OCI-LY7 (cell line): ENCODE results near the gene LAMB3.

Source experiments
- CTCF ChIP-seq: fragments of 200-600 bp; sonication (generic); conservative IDR thresholded peaks from 2 replicates; pipeline ENCODE4 v1.5.1; 2014; ENCODE audit warnings: mild to moderate bottlenecking, antibody characterized with exemption, low read length, moderate library complexity, mixed read lengths
- EZH2phosphoT487 ChIP-seq: fragments of 200-600 bp; sonication (generic); IDR thresholded peaks from 2 replicates; pipeline ENCODE4 v1.6.1; 2018; ENCODE audit warnings: low read depth, borderline replicate concordance, mild to moderate bottlenecking, mixed run types, antibody characterized with exemption, low read length, moderate library complexity, mixed read lengths

- no peak for TF ChIP-seq CTCF
- no peak for TF ChIP-seq EZH2phosphoT487
These were observed 84.5 kb downstream of the LAMB3 start for GRCh38 chr1:209567698-209568175.
